Activated CD8-positive, alpha-beta memory T cell treated with anti-CD3 and anti-CD28 coated beads, Interleukin-2, amount 50 U/mL, for 24 hours (primary cell): Measurements from ENCODE around the gene ZNF688.
A peak's percentile ranks its signal among the peaks of the same experiment; 100 is the strongest.
"Not testable (repeated sequence)": the region's sequence is repeated elsewhere in the genome, so short reads cannot be mapped to it uniquely, and the experiment has no call there.

Source experiments
- DNase-seq: peaks from one replicate; pipeline ENCODE4 v3.0.0-alpha.2; 2020; ENCODE audit errors: extremely low read depth

The ZNF688 gene

GRCh38 chr16:30533748-30534367 lies 37.7 kb downstream of the ZNF688 start:
- no peak for DNase-seq

GRCh38 chr16:30533146-30533522 lies 38.4 kb downstream of the ZNF688 start:
- DNase-seq = no peak

GRCh38 chr16:30532285-30533145 lies 39.0 kb downstream of the ZNF688 start:
- DNase-seq = no peak

- DNase-seq = no peak
These were observed 41.1 kb downstream of the ZNF688 start for GRCh38 chr16:30530163-30531037.

- DNase-seq = no peak
These were observed 42.6 kb downstream of the ZNF688 start for GRCh38 chr16:30528799-30529457.

- no peak for DNase-seq
These were observed 43.8 kb downstream of the ZNF688 start for GRCh38 chr16:30527635-30528178.

GRCh38 chr16:30526823-30527634 lies 44.5 kb downstream of the ZNF688 start:
- peak; percentile 86 for DNase-seq

- no peak for DNase-seq
These were observed 45.2 kb downstream of the ZNF688 start, which contains the start of gene ZNF768 for GRCh38 chr16:30526137-30526822. Gene ZNF768 (minus strand): TSS chr16:30526566. CDS start chr16:30526413, 153 bp downstream.

- no peak for DNase-seq
These were observed 45.7 kb downstream of the ZNF688 start for GRCh38 chr16:30525844-30526136.

GRCh38 chr16:30524575-30525568 lies 46.6 kb downstream of the ZNF688 start:
- DNase-seq = no peak

- DNase-seq = no peak
These were observed 47.5 kb downstream of the ZNF688 start for GRCh38 chr16:30523768-30524574.

GRCh38 chr16:30522702-30523463 lies 48.6 kb downstream of the ZNF688 start:
- DNase-seq = not testable (repeated sequence)

GRCh38 chr16:30521873-30522641 lies 49.5 kb downstream of the ZNF688 start:
- no peak for DNase-seq

- DNase-seq = no peak
These were observed 50.0 kb downstream of the ZNF688 start for GRCh38 chr16:30521476-30521872.
